IgD-negative memory B cell (primary cell): ENCODE data around the gene CLEC2B. TPM values are rescaled to one million over a fixed set of nuclear protein-coding genes. Genes with fewer than 3 reads are reported as not detected.

ENCODE experiments used
- H3K27ac Mint-ChIP-seq, 3 donors: one replicate each; pipeline ENCODE4 v1.8.0; 2020 to 2022; ENCODE audit warnings: mild to moderate bottlenecking in 3 of 3, mixed read lengths in 3 of 3, moderate library complexity in 1 of 3
- H3K27me3 Mint-ChIP-seq: one replicate; pipeline ENCODE4 v1.8.0; 2021; ENCODE audit warnings: mixed read lengths
- H3K36me3 Mint-ChIP-seq: one replicate; pipeline ENCODE4 v1.8.0; 2020; ENCODE audit warnings: mild to moderate bottlenecking, mixed read lengths
- H3K4me1 Mint-ChIP-seq, 3 donors: one replicate each; pipeline ENCODE4 v1.8.0; 2020 to 2022; ENCODE audit warnings: mixed read lengths in 3 of 3, mild to moderate bottlenecking in 1 of 3
- H3K4me3 Mint-ChIP-seq, 4 donors: one replicate each; pipeline ENCODE4 v1.8.0; 2020 to 2022; ENCODE audit warnings: mild to moderate bottlenecking in 4 of 4, mixed read lengths in 4 of 4, moderate library complexity in 3 of 4
- H3K9me3 Mint-ChIP-seq, 3 donors: one replicate each; pipeline ENCODE4 v1.8.0; 2020 to 2021; ENCODE audit warnings: mixed read lengths in 3 of 3, mild to moderate bottlenecking in 1 of 3
- polyA plus RNA-seq: library from polyadenylated mRNA; unstranded; fragments of 300-500 nt; fragmentation: Illumina TruSeq; gene quantifications from one replicate; pipeline ENCODE4 v1.2.3, GENCODE V29; 2021

The CLEC2B gene
- polyA plus RNA-seq: 11.4 TPM

- Mint-ChIP-seq H3K27ac (peak within 1 kb of the TSS; percentile 65 to 94 (median 89)), H3K4me3 (peak within 1 kb of the TSS; percentile 82 to 90 (median 89)), H3K36me3 (peaks cover 1% of the 10 kb centered on the region), H3K9me3 (peaks cover 0 to 2% (median 0%) of the 10 kb centered on the region in 3 donors), H3K4me1 (peaks cover 11 to 12% (median 12%) of the 10 kb centered on the region in 3 donors), H3K27me3 (peaks cover 13% of the 10 kb centered on the region)
These were observed at the start of gene CLEC2B for GRCh38 chr12:9869307-9870161. TSS of gene CLEC2B (minus strand) at chr12:9869354.

- Mint-ChIP-seq H3K9me3 (peaks cover 3 to 14% (median 13%) of the 10 kb centered on the region in 3 donors), H3K4me1 (no peaks in the 10 kb centered on the region), H3K27ac (no peak overlapping the region), H3K4me3 (no peak overlapping the region), H3K27me3 (peaks cover 6% of the 10 kb centered on the region), H3K36me3 (peaks cover 2% of the 10 kb centered on the region)
These were observed 42.6 kb upstream of the CLEC2B start for GRCh38 chr12:9911708-9912107.

GRCh38 chr12:9910716-9911421 is 41.7 kb upstream of the CLEC2B start:
- H3K4me3 Mint-ChIP-seq: no peak overlapping the region
- peaks cover 3 to 14% (median 13%) of the 10 kb centered on the region in 3 donors for H3K9me3 Mint-ChIP-seq
- peaks cover 4% of the 10 kb centered on the region for H3K27me3 Mint-ChIP-seq
- no peaks in the 10 kb centered on the region for H3K4me1 Mint-ChIP-seq
- H3K27ac Mint-ChIP-seq: no peak overlapping the region
- H3K36me3 Mint-ChIP-seq: peaks cover 2% of the 10 kb centered on the region

- Mint-ChIP-seq H3K4me3 (no peak overlapping the region), H3K27me3 (peaks cover 4% of the 10 kb centered on the region), H3K36me3 (peaks cover 2% of the 10 kb centered on the region), H3K4me1 (no peaks in the 10 kb centered on the region), H3K9me3 (peaks cover 3 to 14% (median 13%) of the 10 kb centered on the region in 3 donors), H3K27ac (no peak overlapping the region)
These were observed 40.6 kb upstream of the CLEC2B start for GRCh38 chr12:9909724-9910123.

- no peak overlapping the region for H3K27ac Mint-ChIP-seq
- H3K4me3 Mint-ChIP-seq: no peak overlapping the region
- H3K36me3 Mint-ChIP-seq: peaks cover 2% of the 10 kb centered on the region
- no peaks in the 10 kb centered on the region for H3K4me1 Mint-ChIP-seq
- no peaks in the 10 kb centered on the region for H3K27me3 Mint-ChIP-seq
- H3K9me3 Mint-ChIP-seq: peaks cover 5 to 16% (median 14%) of the 10 kb centered on the region in 3 donors
These were observed 39.2 kb upstream of the CLEC2B start for GRCh38 chr12:9908350-9908749.

- no peak overlapping the region for H3K4me3 Mint-ChIP-seq
- H3K36me3 Mint-ChIP-seq: peaks cover 2% of the 10 kb centered on the region
- peaks cover 6 to 20% (median 20%) of the 10 kb centered on the region in 3 donors for H3K9me3 Mint-ChIP-seq
- no peaks in the 10 kb centered on the region for H3K27me3 Mint-ChIP-seq
- no peaks in the 10 kb centered on the region for H3K4me1 Mint-ChIP-seq
- no peak overlapping the region for H3K27ac Mint-ChIP-seq
These were observed 38.6 kb upstream of the CLEC2B start for GRCh38 chr12:9907769-9908168.

- no peaks in the 10 kb centered on the region for H3K4me1 Mint-ChIP-seq
- H3K36me3 Mint-ChIP-seq: peaks cover 2% of the 10 kb centered on the region
- H3K4me3 Mint-ChIP-seq: no peak overlapping the region
- peak overlapping the region in 1 of 3 donors; percentile 75 for H3K27ac Mint-ChIP-seq
- peaks cover 9 to 25% (median 20%) of the 10 kb centered on the region in 3 donors for H3K9me3 Mint-ChIP-seq
- H3K27me3 Mint-ChIP-seq: no peaks in the 10 kb centered on the region
These were observed 37.7 kb upstream of the CLEC2B start for GRCh38 chr12:9906873-9907272.

GRCh38 chr12:9902539-9903228 is 33.5 kb upstream of the CLEC2B start:
- H3K27ac Mint-ChIP-seq: no peak overlapping the region
- H3K4me1 Mint-ChIP-seq: no peaks in the 10 kb centered on the region
- H3K9me3 Mint-ChIP-seq: peaks cover 10 to 15% (median 14%) of the 10 kb centered on the region in 3 donors
- H3K36me3 Mint-ChIP-seq: no peaks in the 10 kb centered on the region
- no peak overlapping the region for H3K4me3 Mint-ChIP-seq
- peaks cover 2% of the 10 kb centered on the region for H3K27me3 Mint-ChIP-seq

- Mint-ChIP-seq H3K4me1 (no peaks in the 10 kb centered on the region), H3K27ac (no peak overlapping the region), H3K27me3 (peaks cover 2% of the 10 kb centered on the region), H3K36me3 (no peaks in the 10 kb centered on the region), H3K4me3 (no peak overlapping the region), H3K9me3 (peaks cover 10 to 15% (median 14%) of the 10 kb centered on the region in 3 donors)
These were observed 31.8 kb upstream of the CLEC2B start for GRCh38 chr12:9900930-9901329.

- no peak overlapping the region for H3K4me3 Mint-ChIP-seq
- H3K4me1 Mint-ChIP-seq: no peaks in the 10 kb centered on the region
- peaks cover 12 to 15% (median 14%) of the 10 kb centered on the region in 3 donors for H3K9me3 Mint-ChIP-seq
- peaks cover 4% of the 10 kb centered on the region for H3K27me3 Mint-ChIP-seq
- no peak overlapping the region for H3K27ac Mint-ChIP-seq
- H3K36me3 Mint-ChIP-seq: no peaks in the 10 kb centered on the region
These were observed 30.1 kb upstream of the CLEC2B start for GRCh38 chr12:9899209-9899608.

GRCh38 chr12:9897535-9897934 is 28.4 kb upstream of the CLEC2B start:
- H3K27ac Mint-ChIP-seq: no peak overlapping the region
- peaks cover 5 to 7% (median 6%) of the 10 kb centered on the region in 3 donors for H3K9me3 Mint-ChIP-seq
- H3K4me3 Mint-ChIP-seq: no peak overlapping the region
- H3K36me3 Mint-ChIP-seq: no peaks in the 10 kb centered on the region
- peaks cover 7% of the 10 kb centered on the region for H3K27me3 Mint-ChIP-seq
- no peaks in the 10 kb centered on the region for H3K4me1 Mint-ChIP-seq

- no peaks in the 10 kb centered on the region for H3K36me3 Mint-ChIP-seq
- H3K27ac Mint-ChIP-seq: no peak overlapping the region
- H3K27me3 Mint-ChIP-seq: peaks cover 7% of the 10 kb centered on the region
- no peaks in the 10 kb centered on the region for H3K4me1 Mint-ChIP-seq
- peaks cover 0 to 1% (median 0%) of the 10 kb centered on the region in 3 donors for H3K9me3 Mint-ChIP-seq
- no peak overlapping the region for H3K4me3 Mint-ChIP-seq
These were observed 26.2 kb upstream of the CLEC2B start for GRCh38 chr12:9895215-9895971.

GRCh38 chr12:9888665-9889273 is 19.6 kb upstream of the CLEC2B start:
- Mint-ChIP-seq H3K36me3 (peaks cover 2% of the 10 kb centered on the region), H3K9me3 (peaks cover 0 to 1% (median 0%) of the 10 kb centered on the region in 3 donors), H3K4me3 (no peak overlapping the region), H3K27me3 (no peaks in the 10 kb centered on the region), H3K27ac (no peak overlapping the region), H3K4me1 (peaks cover 0 to 2% (median 0%) of the 10 kb centered on the region in 3 donors)

- peaks cover 2% of the 10 kb centered on the region for H3K36me3 Mint-ChIP-seq
- H3K4me3 Mint-ChIP-seq: no peak overlapping the region
- peaks cover 0 to 1% (median 0%) of the 10 kb centered on the region in 3 donors for H3K9me3 Mint-ChIP-seq
- H3K27me3 Mint-ChIP-seq: no peaks in the 10 kb centered on the region
- no peak overlapping the region for H3K27ac Mint-ChIP-seq
- peaks cover 0 to 2% (median 0%) of the 10 kb centered on the region in 3 donors for H3K4me1 Mint-ChIP-seq
These were observed 14.0 kb upstream of the CLEC2B start for GRCh38 chr12:9883175-9883574.
